Stomach (tissue), 4 donors: ENCODE results near the gene AAMP.

Experiments used
- CTCF ChIP-seq, 7 experiments: fragments of 450-650 bp in 4 of 7; fragments of 200-600 bp in 3 of 7; sonication (generic) in 3 of 7; IDR thresholded peaks; one replicate each; pipeline ENCODE4 v1.5.1; 2016 to 2019; ENCODE audit warnings: antibody characterized with exemption in 7 of 7, control low read depth in 2 of 7, mild to moderate bottlenecking in 1 of 7
- POLR2A ChIP-seq, 4 donors: fragments of 450-650 bp; IDR thresholded peaks; one replicate each; pipeline ENCODE4 v1.6.1; 2016; ENCODE audit warnings: antibody characterized with exemption in 4 of 4, control low read depth in 2 of 4, mild to moderate bottlenecking in 1 of 4, moderate library complexity in 1 of 4

DNA sequence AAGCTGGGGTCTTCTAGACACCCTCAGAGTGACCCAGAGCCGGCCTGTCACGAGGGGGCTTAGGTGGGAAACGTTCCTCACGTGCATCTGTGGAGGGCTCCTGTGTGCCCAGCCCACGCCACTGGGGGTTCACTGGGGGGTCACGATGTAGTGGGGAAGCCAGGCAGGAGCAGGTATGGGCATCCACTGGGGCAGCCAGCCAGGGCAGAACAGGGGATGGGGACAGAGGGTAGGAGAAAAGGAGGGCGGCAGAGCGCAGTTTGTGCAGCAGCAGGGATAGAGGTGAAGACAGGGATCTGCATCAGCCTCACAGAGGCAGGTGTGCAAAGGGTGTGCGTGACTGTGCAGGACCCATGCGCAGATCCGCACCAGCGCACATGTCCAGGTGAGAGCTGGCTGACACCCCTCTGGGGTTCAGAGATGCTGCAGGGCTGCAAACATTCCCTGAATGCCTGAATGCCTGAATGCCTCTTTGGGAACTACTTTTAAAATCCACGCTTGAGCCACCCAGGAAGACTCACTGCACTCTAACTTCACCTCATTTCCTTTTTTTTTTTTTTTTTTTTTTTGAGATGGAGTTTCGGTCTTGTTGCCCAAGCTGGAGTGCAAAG lies 10.4 kb upstream of the AAMP start:
- no peak for TF ChIP-seq CTCF (IDR thresholded peaks at IDR 0.05)
- no peak for TF ChIP-seq POLR2A (IDR thresholded peaks at IDR 0.05)
